AG09319 (cell line): ENCODE measurements around the gene BCL7A.
A peak's percentile ranks its signal among the peaks of the same experiment; 100 is the strongest.

ENCODE experiments used
- DNase-seq: peaks from one replicate; pipeline ENCODE4 v3.0.0-alpha.2; 2010; ENCODE audit warnings: low read depth; ENCODE audit errors: extremely low read depth
- CTCF ChIP-seq: IDR thresholded peaks from 2 replicates; pipeline ENCODE4 v1.5.1; 2011; ENCODE audit warnings: low read depth, mild to moderate bottlenecking, inconsistent platforms, low read length, moderate library complexity

The BCL7A gene

GRCh38 chr12:122021822-122022392 is at the start of gene BCL7A:
TSS of gene BCL7A (plus strand) at chr12:122021884. CDS start at chr12:122022092, 208 bp downstream.
- no peak for TF ChIP-seq CTCF
- peak; percentile 48 for DNase-seq

- no peak for TF ChIP-seq CTCF
- no peak for DNase-seq
Observed at GRCh38 chr12:121974026-121974985, 47.4 kb upstream of the BCL7A start.

DNA sequence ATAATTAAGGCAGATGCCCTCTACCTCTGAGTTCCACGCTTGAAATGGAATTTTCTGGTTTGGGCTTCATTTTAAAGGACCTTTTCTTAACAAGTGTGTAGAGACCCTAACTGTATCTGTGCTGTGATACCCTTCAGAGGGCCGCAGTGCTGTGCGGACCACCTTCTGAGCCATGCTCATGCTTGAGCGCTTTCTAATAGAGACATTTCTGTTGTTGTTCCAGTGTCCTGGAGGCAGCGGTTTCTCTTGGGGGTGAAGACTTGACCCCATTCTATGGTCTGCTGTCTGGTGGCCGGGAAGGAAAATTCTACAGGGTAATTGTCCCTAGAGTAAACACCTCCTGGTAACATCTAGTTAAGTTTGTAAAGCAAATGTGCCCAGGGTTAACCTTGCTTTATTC is 46.7 kb upstream of the BCL7A start:
- TF ChIP-seq CTCF, result no peak
- no peak for DNase-seq

- no peak for TF ChIP-seq CTCF
- DNase-seq, result no peak
Observed at GRCh38 chr12:121976950-121977349, 44.7 kb upstream of the BCL7A start.

- DNase-seq, result no peak
- TF ChIP-seq CTCF, result no peak
Observed at GRCh38 chr12:121980191-121980891, 41.3 kb upstream of the BCL7A start.

- DNase-seq, result no peak
- no peak for TF ChIP-seq CTCF
Observed at GRCh38 chr12:121980892-121981272, 40.8 kb upstream of the BCL7A start.

DNA sequence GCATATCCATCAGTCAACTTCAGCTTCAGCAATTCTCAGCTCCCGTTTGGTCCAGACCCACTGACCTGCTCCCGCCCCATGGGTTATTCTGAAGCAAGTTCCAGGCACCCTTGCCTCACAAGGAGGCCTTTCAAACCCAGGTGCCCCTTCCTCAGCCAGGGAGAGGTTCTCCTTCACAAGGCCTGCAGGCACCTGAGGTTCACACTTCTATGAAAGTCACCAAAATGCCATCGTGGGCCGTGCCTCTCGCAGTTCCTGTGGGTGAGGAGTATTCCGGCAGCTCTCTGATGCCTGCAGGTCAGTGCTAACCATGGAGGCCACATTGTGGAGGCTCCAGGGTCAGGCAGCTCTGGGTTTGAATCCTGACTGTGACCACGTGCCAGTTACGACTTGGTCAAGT is 40.2 kb upstream of the BCL7A start:
- no peak for TF ChIP-seq CTCF
- no peak for DNase-seq
